T-helper 22 cell (primary cell): ENCODE results near the gene PTPRT.

ENCODE experiments used
- DNase-seq: peaks from one replicate; pipeline ENCODE4 v3.0.0-alpha.2; 2020; ENCODE audit warnings: low read depth

PTPRT gene

DNA sequence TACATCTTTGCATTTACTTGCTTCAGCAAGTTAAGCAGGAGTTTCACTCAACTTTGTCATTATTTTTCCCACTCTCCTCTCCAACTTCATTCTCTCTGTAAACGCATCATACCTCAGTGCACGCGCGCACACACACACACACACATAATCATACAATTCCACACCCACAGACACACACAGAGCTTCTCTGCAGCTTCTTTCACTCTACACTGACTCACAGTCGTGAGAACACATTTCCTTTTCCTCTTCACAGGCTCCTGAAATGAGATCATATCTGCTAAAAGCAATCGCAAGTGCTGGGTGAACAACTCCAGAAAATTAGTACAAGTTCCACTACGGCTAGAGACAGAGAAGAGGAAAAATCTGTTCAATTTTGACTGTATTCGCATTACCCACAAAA is 215.4 kb downstream of the PTPRT start:
- no peak for DNase-seq

DNA sequence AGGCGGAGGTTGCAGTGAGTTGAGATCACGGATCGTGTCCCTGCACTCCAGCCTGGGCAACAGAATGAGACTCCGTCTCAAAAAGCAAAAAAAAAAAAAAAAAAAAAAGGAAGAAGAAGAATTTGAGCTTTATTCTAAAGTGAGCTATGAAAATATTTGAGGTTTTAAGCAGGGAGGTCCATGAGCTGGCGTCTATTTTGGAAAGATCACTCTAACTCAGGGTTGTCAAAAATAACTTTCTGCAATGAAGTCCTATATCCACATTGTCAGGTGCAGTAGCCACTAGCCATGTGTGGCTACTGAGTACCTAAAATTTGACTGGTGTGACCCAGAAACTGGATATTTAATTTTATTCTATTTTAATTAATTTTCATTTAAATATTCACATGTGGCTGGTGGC is 217.1 kb downstream of the PTPRT start:
- no peak for DNase-seq

DNA sequence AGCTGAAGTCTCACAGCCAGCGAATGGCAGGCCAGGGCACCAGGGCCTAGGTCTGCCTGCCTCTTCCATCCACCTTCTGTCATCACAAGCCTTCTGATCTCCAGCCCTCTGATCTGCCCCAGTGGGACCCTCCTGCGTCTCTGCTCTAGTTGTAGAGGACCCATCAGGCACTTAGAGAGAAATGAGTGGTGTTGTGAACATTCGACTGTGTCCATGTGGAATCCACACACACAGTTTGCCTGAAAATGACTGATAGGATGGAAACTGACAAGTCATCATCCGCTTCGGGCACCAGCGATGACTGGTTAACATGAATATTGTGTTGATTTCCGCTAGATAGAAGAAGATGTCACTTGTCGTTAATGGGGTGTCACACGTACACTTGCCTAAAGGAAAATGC is 221.0 kb downstream of the PTPRT start:
- DNase-seq: no peak

DNA sequence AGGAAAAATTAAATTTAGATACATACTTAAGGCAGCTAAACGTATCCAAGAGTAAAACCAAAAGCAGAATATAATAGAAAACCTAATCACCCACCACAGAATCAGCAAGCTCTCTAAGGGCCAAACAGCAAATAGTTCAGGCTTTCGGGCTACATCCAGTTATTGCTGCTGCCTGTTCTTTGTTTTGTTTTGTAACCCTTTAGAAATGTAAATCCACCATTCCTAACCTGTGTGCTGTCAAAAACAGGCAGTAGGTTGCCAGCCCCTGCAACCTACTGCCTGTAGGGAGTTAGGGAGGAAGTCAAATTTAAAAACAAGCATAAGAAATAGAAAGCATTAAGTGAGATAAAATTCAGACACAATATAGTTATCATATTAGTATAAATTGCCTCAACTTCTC is 225.9 kb downstream of the PTPRT start:
- DNase-seq: no peak

DNA sequence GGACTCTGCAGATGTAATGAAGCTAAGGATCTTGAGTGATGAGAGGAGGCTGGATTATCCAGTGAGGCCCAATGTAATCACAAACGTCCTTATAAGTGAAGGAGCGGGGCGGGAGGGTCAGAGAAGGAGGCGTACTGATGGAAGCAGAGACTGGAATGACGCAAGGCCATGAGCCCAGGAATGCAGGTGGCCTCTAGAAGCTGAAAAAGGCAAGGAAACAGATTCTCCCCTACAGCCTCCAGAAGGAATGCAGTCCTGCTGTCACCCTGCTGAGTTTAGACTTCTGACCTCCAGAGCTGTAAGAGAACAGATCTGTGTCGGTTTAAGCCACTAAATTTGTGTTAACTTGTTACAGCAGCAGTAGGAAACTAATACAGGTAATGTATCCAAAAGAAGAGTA is 227.9 kb downstream of the PTPRT start:
- no peak for DNase-seq

DNA sequence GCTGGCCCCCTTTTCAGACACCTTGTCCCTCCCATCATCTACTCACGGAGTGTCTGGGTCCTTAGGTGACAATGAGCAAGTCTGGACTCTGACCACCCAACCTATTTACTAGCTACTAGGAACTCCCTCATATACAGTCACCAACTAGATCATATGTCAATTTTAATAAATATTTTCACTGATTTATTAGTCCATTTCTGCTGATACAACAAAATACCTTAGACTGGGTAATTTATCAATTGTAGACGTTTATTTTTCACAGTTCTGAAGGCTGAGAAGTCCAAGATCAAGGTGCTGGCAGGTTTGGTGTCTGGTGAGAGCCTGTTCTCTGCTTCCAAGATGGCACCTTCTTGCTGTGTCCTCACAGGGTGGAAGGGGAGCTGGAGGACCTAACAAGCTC is 229.7 kb downstream of the PTPRT start:
- no peak for DNase-seq

DNA sequence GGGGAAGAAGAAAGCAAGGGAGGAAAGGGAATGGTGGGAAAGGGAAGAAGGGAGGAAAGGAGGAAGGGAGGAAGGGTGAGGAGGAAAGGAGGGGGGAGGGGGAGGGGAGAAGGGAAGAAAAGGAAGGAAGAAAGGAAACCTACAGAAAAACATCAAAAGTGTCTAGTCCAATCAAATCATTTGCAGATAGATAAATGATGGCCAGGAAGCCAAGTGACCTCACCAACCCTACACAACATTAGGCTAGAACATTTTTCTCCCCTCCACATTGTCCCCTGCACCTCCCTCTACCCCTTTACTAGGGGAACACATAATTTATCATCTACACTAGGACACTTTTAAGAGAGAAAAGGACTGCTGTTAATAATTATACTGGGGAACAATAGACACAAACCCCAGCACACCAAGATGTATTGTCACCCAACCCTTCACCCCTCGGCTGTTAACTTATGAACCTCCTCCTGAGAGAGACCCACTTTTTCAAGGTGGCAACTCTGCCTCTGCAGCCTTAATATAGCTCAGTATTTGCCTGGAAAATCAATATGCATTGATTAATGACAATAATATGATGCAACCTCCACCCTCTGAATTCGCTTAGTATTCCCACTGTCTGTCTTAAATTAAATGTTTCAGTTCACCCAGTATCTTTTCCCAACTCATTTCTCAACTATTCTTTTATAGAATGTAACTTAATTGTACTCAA is 231.2 kb downstream of the PTPRT start:
- DNase-seq: no peak

DNA sequence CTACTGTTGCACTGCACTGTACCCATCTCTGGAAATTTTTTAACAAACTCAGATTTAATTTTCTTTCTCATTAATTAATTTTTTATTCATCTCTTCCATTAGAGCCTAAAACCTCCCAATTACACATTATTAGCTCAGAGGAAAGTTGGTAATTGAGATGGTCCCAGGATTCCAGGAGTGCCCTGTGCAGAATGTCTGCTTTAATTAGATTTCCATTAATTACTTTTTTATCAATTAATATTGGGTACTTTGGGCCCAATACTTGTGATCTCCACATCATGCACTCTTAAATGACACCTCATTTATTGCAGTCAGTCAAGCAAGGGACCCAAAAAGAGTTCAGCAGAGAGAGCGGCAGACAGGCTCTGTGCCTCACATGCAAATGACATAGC is 232.0 kb downstream of the PTPRT start:
- no peak for DNase-seq

DNA sequence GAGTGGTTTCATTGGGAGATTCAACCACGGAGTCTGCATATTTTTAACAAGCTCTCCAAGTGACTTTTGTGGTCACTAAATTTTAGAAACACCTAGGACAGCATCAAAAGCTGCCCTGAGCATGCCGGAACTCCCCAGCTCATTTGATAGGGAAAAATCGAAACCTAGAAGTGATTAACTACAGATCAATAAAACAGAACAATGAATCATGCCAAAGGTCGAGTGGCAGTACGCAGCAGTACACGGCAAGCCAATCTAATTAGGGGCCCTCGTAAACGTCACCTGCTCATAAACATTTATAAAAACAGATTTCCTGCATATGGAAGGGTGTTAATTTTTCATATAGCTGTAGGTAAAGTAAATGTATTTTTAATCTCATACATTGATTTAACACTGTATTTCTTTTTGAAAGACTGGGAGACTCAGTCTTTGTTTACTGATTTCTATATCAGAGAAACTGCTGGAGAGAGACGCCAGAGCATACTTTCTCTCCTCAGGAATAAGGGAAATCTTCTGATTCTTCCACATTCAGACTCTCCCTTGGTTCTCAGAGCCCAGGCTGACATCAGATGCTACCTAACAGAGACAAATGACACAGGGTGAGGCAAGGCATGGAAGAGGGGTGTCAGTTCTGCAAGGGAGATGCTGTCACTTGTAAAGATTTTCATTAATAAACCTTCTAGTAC is 232.5 kb downstream of the PTPRT start:
- DNase-seq: no peak

DNA sequence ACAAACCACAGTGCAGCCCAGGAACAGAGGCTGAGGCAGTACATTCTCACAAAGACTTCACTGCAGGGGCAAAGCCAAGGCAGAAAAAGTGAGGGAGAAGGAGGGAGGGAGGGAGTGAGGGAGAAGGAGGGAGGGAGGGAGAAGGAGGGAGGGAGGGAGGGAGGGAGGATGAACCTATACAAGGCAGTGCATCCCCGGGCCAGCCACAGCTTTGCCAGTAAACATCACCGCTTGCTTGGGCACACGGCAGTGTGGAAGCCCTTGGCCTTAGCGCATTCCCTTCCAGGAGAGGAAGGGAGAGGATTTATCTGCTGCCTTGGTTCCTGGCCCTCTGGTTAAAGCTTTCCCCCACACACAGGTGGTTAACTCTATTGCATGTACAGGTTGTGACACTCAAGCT is 234.0 kb downstream of the PTPRT start:
- no peak for DNase-seq

DNA sequence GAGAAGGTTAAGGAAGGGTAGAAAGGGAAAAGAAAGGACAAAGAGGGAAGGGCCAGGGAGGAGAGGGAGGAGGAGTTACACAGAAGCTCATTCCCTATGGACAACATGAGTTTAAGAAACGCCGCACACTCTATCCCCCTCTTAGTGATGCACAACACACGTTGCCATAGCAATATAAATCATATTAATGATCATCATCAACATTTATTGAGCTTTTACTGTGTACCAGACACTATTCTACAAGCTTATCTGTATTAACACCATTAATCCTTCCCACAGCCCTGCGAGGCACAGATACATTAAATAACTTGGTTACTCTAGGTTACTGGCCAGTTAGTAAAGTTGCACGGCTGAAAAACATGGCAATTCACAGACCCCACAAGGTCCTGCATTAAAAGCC is 234.8 kb downstream of the PTPRT start:
- no peak for DNase-seq

DNA sequence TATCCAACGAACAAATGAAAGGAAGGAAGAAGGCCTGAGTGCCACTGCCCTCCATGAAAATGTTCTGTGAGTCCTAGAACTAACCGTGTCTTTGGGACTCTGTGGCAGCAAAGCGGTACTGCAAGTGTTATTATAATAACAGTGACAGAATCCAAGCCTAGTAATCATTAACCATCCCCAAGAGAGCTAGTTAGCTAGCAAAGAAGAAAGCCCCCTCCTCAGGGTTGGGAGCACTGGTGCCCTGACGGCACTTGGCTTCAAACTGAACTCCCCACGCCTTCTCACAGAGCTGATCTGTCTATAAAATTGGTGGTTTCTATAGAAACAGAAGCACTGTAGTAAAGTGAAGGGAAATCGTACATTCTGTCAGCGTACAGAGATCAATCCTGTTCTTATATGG is 239.8 kb downstream of the PTPRT start:
- DNase-seq: no peak

DNA sequence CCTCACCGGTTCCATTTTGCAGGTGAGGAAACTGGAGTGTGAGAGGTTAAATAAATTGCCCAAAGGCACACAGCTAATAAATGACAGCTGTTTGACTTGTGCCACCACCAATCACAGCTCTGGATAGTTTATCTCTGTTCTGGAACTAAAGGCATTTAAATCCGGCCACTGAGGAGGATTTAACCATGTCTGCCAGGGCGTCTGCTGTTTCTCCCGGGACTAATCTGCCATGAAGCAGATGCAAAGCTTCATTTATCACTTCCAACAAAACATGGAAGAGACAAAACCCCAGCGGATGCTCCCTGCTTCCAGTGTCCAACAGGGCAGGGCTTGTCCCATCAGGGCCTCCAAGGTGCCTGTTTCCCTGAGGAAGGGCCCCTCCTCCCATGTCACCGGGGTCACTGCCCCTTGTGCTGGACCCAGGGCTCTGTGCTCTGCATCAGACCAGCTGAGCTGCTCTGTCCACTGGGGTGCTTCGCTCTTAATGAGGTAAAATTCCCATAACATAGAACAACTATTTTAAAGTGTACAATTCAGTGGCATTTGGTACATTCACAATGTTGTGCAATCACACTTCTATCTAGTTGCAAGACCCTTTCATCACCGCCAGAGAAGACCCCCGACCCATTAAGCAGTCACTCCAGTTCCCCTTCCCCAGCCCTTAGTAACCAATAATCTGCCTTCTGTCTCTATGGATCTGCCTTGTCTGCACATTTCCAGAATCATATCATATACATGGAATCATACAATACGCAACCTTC is 244.3 kb downstream of the PTPRT start:
- no peak for DNase-seq

DNA sequence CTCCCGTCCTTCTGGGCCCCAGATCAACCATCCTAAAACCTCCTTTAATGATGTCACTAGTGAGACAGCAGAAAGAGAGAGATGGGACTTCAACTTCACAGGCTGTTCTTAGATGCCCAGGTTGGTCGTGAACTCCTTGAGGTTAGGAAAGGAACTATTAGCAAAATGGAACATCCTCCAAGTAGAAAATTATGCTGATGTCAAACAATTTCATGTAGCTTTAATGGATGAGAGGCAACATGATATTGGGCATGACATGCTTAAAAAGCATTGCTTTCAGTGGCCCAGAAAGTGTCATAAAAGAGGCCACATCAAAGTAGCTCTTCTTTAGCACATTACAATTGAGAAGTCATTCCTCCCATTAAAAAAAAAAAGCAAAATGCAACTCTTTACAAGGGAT is 248.1 kb downstream of the PTPRT start:
- DNase-seq: no peak

DNA sequence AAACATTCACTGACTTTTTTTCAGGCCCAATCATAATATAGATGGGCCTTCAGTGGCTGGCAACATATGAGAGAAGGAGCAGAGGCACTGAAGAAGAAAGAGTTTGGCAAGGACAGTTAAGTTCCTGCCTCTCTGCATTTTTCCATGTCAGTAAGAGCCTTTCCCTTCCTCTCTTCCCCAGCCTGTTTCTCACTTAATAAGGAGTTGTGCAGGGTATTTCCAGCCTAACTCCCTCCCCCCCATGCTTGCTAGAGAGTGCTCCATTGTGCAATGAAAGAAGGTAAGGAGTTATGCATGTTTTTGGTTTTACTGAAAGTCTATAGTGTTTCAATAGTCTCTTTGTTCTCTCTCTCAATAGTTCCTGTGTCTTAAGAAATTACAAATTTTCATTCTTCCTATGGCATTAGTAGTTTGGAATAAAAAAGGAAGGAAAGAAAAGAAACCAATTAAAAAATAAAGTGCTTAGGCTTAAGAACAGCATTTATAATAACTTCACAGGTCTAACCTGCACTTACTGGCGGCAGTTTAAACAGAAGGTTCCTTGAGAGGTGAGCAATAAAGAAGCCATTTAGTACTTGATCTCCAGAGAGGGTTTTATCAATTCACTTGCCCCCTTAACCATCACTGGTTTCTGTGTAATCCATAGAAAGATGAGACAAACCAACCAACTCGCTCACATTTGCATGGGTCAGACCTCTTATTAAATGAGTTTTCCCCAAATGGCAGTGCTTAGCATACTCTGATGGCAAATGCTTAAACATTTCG is 251.1 kb downstream of the PTPRT start:
- no peak for DNase-seq

DNA sequence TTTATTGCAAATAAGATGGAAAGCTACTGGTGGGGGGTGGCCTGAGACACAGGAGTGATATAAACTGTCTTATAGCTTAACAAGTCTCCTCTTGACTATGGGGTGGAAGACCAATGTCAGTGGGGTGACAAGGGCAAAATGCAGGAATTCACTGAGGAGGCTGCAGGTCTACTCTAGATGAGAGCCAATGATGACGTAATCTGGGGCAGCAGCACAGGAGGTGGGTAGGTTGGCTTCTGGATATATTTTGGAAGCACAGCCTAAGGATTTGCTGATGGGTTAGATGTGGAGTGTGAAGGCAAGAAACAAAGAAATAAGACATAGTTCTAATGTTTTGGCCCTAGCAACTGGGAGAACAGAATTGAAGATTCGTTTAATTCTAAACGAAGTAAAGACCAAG is 253.2 kb downstream of the PTPRT start:
- DNase-seq: no peak

DNA sequence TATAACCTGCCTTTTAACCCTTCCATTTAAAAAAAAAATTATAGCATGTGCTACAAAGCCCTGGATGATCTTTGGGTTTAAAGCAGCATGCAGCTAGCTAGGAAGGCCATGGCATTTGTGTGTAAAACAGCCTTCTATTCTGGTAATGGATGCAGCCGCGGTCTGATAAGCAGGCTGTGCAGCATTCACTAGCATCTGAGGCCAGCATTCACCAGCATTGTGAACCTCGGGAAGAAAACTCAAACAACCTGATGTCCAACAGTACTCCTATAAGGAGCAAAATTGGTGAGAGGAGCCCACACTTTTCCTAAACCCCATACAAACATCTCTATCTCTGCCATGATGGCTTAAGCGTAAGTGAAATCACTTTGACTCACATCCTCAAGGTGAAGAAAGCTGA is 265.5 kb downstream of the PTPRT start:
- no peak for DNase-seq

DNA sequence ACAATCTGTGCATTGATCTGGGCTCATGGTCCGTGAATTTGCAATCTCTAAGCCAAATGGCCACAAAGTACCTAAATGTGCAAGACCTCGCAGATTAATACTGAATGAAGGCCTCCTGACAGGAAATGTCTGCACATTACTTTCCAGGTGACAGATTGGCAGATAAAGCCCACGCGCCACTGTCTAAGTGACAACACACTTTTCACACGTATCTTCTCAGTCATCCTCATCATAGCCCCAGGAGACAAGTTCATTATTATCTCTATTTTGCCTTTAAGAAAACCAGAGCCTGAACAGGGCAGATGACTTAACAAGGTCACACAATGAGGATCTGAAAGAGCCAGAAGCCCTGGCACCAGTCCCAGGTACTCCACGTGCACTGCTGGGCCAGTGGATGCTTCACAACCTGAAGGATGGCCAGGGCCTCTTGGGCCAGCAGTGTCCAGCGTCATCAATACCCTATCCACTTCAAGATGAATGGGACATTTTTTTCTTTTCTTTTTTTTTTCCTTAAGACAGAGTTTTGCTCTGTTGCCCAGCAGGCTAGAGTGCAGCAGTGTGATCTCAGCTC is 266.3 kb downstream of the PTPRT start:
- DNase-seq: no peak

DNA sequence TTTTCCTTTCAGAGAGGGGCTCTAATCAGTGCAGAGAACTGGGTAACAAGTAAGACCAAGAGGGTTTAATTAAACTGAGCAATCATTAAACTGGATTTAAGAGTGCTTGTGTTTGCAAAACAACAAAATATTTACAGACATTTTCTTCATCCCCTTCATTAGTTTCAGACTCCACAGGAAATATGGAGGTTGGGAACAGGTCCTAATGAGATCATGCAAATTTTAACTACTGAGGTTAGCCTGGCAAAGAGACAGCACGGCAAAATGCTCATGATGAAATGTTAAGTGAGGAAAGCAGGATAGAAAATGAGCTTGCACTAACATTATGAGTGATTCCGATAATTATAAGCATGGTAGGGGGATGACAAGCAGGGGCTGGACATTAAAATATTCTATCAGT is 268.9 kb downstream of the PTPRT start:
- DNase-seq: no peak

DNA sequence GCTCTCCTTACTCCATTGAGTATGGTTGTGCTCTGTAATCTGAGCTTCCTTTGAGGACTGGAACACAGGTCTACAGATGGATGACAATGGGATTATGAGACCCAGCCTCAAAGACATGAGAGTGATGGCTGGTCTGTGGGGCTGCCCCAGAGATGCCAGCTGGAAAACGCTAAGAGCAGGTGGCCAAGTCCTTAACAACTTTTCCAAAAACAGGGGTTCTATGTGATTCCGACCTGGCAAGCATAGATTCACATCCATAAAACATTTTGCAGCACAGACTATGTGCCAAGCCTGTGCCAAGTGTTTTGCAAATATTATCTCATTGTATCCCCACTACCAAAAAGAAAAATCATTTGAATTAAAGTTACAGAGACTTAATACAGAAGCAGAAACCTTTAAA is 270.4 kb downstream of the PTPRT start:
- no peak for DNase-seq

DNA sequence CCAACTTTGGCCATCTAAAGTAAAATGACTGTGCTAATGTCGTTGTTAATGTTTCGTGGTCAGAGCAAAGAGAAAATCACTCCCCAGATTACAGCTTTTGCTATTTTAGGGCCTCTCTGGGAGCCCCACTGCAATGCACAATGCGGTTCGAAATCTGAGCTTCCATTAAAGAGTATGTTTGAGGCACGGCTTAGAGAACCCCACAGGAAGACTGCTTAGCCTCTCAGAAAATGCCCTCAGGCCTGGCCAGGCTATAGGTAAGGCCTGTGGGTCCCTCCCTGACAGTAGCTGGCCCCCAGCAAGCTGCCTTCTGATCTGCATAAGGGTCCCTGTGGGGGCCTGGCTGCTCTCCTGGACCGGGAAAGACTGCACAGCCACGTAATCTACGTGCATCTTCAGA is 274.6 kb downstream of the PTPRT start:
- no peak for DNase-seq

DNA sequence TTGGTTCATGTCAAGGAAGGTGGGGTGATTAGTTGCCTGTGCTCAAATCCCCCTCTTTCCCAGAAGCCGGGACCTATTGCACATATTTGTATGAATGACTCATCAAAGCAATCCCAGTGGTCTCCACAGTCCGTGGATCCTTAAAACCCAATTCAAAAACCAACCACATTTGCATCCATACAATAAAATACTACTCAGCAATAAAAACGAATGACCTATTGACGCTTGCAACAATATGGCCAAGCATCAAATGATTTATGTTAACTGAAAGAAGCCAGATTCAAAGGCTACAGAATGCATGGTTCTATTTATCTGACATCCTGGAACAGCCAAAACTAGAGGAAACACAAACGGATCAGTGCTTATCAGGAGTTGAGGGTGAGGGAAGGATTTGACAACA is 275.4 kb downstream of the PTPRT start:
- no peak for DNase-seq
